ENCODE results near the gene ATP1A1. TPM values are rescaled to one million over a fixed set of nuclear protein-coding genes. Genes with fewer than 3 reads are reported as not detected.

The ATP1A1 gene
- total RNA-seq, 1 experiment from 2014 or later: 239 TPM

DNA sequence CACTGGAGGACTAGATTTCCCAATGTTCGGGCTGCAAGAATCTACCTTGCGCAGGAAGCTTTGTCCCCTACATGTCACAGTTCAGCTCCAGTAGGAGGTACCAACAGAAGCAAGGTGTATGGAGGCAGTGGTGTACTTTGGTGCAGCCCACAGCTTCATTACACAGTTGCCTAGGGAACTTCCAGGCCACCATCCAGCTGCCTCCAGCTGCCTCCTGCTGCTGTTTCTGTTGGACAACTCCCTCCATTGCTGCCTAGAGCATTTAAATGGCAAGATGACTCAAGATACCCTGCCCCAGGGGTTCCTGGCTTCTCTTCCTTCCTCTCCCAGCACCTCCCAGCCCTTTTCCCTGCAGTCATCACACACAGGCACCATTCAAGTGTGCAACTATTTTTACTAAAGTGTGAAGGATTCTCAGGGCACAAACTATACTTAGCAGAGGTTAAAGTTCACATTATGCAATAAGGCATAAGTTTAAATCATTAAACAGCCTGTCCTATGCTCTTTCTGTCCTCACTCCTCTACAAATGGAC is 39.0 kb upstream of the ATP1A1 start:
- Histone ChIP-seq H3K14ac (ENCODE audit: insufficient read depth, low read length) (no peak overlapping the region), H3K23ac (ENCODE audit: insufficient read length, low read depth, low read length) (no peak overlapping the region), H3T11ph (ENCODE audit: low read length) (no peak overlapping the region), H3K9me3 (ENCODE audit: control insufficient read depth, low read depth, low read length) (no peaks in the 10 kb centered on the region), H3K56ac (ENCODE audit: insufficient read length, low read depth, low read length) (no peak overlapping the region), H2BK12ac (ENCODE audit: insufficient read length, low read depth, low read length) (no peak overlapping the region), H3K79me2 (ENCODE audit: insufficient read depth, low read length) (no peaks in the 10 kb centered on the region), H2BK20ac (ENCODE audit: low read depth, low read length, poor library complexity, severe bottlenecking) (no peak overlapping the region), H4K20me1 (ENCODE audit: control insufficient read depth, insufficient read depth, insufficient read length) (no peaks in the 10 kb centered on the region), H3K18ac (ENCODE audit: insufficient read length, low read depth, low read length) (no peak overlapping the region), H2AK5ac (ENCODE audit: insufficient read length, low read length) (no peak overlapping the region), H3K4me1 (ENCODE audit: insufficient read depth, low read length) (peaks cover 3% of the 10 kb centered on the region; the same call in 1 of the 2 replicates), H2BK15ac (ENCODE audit: low read depth, low read length) (no peak overlapping the region), H3K27ac (ENCODE audit: insufficient read length, low read depth, low read length) (no peak overlapping the region), H4K8ac (replicated peaks; ENCODE audit: insufficient read length, low read depth, low read length) (no peak overlapping the region), H3K23me2 (ENCODE audit: insufficient read length, low read depth, low read length, poor library complexity, severe bottlenecking) (no peaks in the 10 kb centered on the region), H3K4me2 (ENCODE audit: insufficient read depth, insufficient read length, low read length) (no peak overlapping the region), H3K27me3 (ENCODE audit: insufficient read depth, low read length) (no peaks in the 10 kb centered on the region), H4K5ac (ENCODE audit: insufficient read length, low read depth, low read length) (no peak overlapping the region), H2BK5ac (ENCODE audit: insufficient read length, low read length) (no peak overlapping the region), H2BK120ac (ENCODE audit: low read depth, low read length, poor library complexity, severe bottlenecking) (no peak overlapping the region), H3K9ac (ENCODE audit: extremely low read depth, insufficient read length, low read length) (no peak overlapping the region), H3K4ac (ENCODE audit: low read depth, low read length) (no peak overlapping the region), H4K91ac (ENCODE audit: insufficient read length, low read depth, low read length) (no peak overlapping the region), H3K79me1 (ENCODE audit: insufficient read depth, low read depth, low read length, poor library complexity, severe bottlenecking) (no peaks in the 10 kb centered on the region), H2AFZ (ENCODE audit: low read length) (no peak overlapping the region)
- H3K4me3 Mint-ChIP-seq: no peak overlapping the region
- H3K9me3 Mint-ChIP-seq: no peaks in the 10 kb centered on the region
- no CpG with 5 or more reads among the region's 2 CpGs for WGBS (ENCODE audit: extremely low coverage, insufficient read length, low lambda C conversion rate)
- no peaks in the 10 kb centered on the region; a peak in 1 of 7 replicates for H3K36me3 Mint-ChIP-seq (ENCODE audit: insufficient read depth in 1 of 3, low read depth in 3 of 3)
- peaks cover 1% of the 10 kb centered on the region; the same call in 1 of the 2 replicates for H3K27me3 Mint-ChIP-seq (ENCODE audit: low read depth)
- peaks cover 18 to 20% of the 10 kb centered on the region in 2 experiments for H3K4me1 Mint-ChIP-seq
- no peak for DNase-seq
- TF ChIP-seq, protein P1, sequence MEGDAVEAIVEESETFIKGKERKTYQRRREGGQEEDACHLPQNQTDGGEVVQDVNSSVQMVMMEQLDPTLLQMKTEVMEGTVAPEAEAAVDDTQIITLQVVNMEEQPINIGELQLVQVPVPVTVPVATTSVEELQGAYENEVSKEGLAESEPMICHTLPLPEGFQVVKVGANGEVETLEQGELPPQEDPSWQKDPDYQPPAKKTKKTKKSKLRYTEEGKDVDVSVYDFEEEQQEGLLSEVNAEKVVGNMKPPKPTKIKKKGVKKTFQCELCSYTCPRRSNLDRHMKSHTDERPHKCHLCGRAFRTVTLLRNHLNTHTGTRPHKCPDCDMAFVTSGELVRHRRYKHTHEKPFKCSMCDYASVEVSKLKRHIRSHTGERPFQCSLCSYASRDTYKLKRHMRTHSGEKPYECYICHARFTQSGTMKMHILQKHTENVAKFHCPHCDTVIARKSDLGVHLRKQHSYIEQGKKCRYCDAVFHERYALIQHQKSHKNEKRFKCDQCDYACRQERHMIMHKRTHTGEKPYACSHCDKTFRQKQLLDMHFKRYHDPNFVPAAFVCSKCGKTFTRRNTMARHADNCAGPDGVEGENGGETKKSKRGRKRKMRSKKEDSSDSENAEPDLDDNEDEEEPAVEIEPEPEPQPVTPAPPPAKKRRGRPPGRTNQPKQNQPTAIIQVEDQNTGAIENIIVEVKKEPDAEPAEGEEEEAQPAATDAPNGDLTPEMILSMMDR (conservative IDR thresholded peaks at IDR 0.05): no peak
- H3K27ac Mint-ChIP-seq: peak overlapping the region in 1 of 3 experiments; percentile 14; a peak in 1 of 7 replicates

All from H9 (cell line).